Esophagus muscularis mucosa (tissue), 4 donors: ENCODE results near the gene SLC29A4. TPM values are rescaled to one million over a fixed set of nuclear protein-coding genes. Genes with fewer than 3 reads are reported as not detected.
A peak's percentile ranks its signal among the peaks of the same experiment; 100 is the strongest.

Source experiments
- DNase-seq: peaks from one replicate; pipeline ENCODE4 v3.0.0-alpha.2; 2017; ENCODE audit errors: extremely low spot score
- H3K27ac ChIP-seq, 4 donors: fragments of 200-600 bp; sonication (generic); replicated peaks in 1 of 4; 1 replicate in 3 of 4; 2 replicates in 1 of 4; pipeline ENCODE4 v1.5.1; 2016 to 2019; ENCODE audit warnings: mild to moderate bottlenecking in 1 of 4
- H3K27me3 ChIP-seq, 4 donors: fragments of 200-600 bp; sonication (generic); one replicate each; pipeline versions ENCODE4 v1.5.1 to v1.6.0; 2016 to 2019
- H3K36me3 ChIP-seq, 4 donors: fragments of 200-600 bp; sonication (generic); one replicate each; pipeline ENCODE4 v1.5.1; 2016 to 2019
- H3K4me1 ChIP-seq, 4 donors: fragments of 200-600 bp; sonication (generic); one replicate each; pipeline ENCODE4 v1.5.1; 2016 to 2019
- H3K4me3 ChIP-seq, 4 donors: fragments of 200-600 bp; sonication (generic); 1 replicate in 2 of 4; 2 replicates in 2 of 4; pipeline ENCODE4 v1.5.1; 2016 to 2019; ENCODE audit warnings: mild to moderate bottlenecking in 4 of 4, moderate library complexity in 1 of 4
- H3K9me3 ChIP-seq, 4 donors: fragments of 200-600 bp; sonication (generic); 1 replicate in 3 of 4; 2 replicates in 1 of 4; pipeline ENCODE4 v1.5.1; 2016 to 2019
- EP300 ChIP-seq: sonication (generic); formaldehyde crosslinking; IDR thresholded peaks from one replicate; pipeline ENCODE4 v1.6.1; 2017; ENCODE audit warnings: antibody characterized with exemption
- POLR2A ChIP-seq: fragments of 450-650 bp; IDR thresholded peaks from one replicate; pipeline ENCODE4 v1.6.1; 2017; ENCODE audit warnings: antibody characterized with exemption, moderate library complexity, mild to moderate bottlenecking, low read depth
- POLR2AphosphoS5 ChIP-seq, 2 donors: sonication (generic); formaldehyde crosslinking; IDR thresholded peaks; one replicate each; pipeline ENCODE4 v1.6.1; 2017; ENCODE audit warnings: antibody characterized with exemption in 2 of 2
- WGBS: methylation state at CpG from one replicate; pipeline ENCODE4 v1.1.5; 2018; 5-methylcytosine and 5-hydroxymethylcytosine counted together
- intact Hi-C: fragments of 100-400 bp; cut with DNase I; formaldehyde crosslinking; loops from one replicate; pipeline ENCODE4 v1.15.1; 2023
- total RNA-seq, 4 donors: library from RNA; depleted of rRNA; stranded (reverse); fragments of >200 nt; gene quantifications; one replicate each; pipeline versions ENCODE4 v1.1.0 to v1.2.1, GENCODE V29; 2016
- TF ChIP-seq, protein P1 (sequence below), 3 experiments: fragments of 200-600 bp in 2 of 3; fragments of 450-650 bp in 1 of 3; sonication (generic) in 2 of 3; IDR thresholded peaks; one replicate each; pipeline ENCODE4 v1.5.1; 2017 to 2019; ENCODE audit warnings: antibody characterized with exemption in 3 of 3, mild to moderate bottlenecking in 2 of 3, moderate library complexity in 1 of 3

Gene SLC29A4
- total RNA-seq, 4 donors from 2014 or later, result 2.5 to 6.3 (median 4.1) TPM

- no peak overlapping the region for H3K4me3 ChIP-seq
- H3K27ac ChIP-seq, result peak overlapping the region; percentile 49 to 73 (median 70)
- TF ChIP-seq POLR2A (no peak), EP300 (no peak), POLR2AphosphoS5 (IDR thresholded peaks at IDR 0.05) (no peak)
- TF ChIP-seq, protein P1, sequence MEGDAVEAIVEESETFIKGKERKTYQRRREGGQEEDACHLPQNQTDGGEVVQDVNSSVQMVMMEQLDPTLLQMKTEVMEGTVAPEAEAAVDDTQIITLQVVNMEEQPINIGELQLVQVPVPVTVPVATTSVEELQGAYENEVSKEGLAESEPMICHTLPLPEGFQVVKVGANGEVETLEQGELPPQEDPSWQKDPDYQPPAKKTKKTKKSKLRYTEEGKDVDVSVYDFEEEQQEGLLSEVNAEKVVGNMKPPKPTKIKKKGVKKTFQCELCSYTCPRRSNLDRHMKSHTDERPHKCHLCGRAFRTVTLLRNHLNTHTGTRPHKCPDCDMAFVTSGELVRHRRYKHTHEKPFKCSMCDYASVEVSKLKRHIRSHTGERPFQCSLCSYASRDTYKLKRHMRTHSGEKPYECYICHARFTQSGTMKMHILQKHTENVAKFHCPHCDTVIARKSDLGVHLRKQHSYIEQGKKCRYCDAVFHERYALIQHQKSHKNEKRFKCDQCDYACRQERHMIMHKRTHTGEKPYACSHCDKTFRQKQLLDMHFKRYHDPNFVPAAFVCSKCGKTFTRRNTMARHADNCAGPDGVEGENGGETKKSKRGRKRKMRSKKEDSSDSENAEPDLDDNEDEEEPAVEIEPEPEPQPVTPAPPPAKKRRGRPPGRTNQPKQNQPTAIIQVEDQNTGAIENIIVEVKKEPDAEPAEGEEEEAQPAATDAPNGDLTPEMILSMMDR (IDR thresholded peaks at IDR 0.05), result no peak
- H3K36me3 ChIP-seq, result peaks cover 23 to 84% (median 73%) of the 10 kb centered on the region in 4 donors
- no peaks in the 10 kb centered on the region for H3K27me3 ChIP-seq
- intact Hi-C loops, result no loop called here
- DNase-seq, result no peak
- no peaks in the 10 kb centered on the region for H3K9me3 ChIP-seq
- WGBS, result 82% methylated on average over 14 of the region's 15 CpGs
- peaks cover 21 to 73% (median 68%) of the 10 kb centered on the region in 4 donors for H3K4me1 ChIP-seq
These were observed 67.4 kb downstream of the SLC29A4 start for GRCh38 chr7:5350174-5350463.

GRCh38 chr7:5350600-5351385, 68.0 kb downstream of the SLC29A4 start:
- 75% methylated on average over 23 of the region's 23 CpGs for WGBS
- TF ChIP-seq POLR2AphosphoS5 (IDR thresholded peaks at IDR 0.05) (no peak), EP300 (no peak), POLR2A (no peak)
- TF ChIP-seq, protein P1 (IDR thresholded peaks at IDR 0.05), result no peak
- Histone ChIP-seq H3K4me1 (peaks cover 27 to 80% (median 75%) of the 10 kb centered on the region in 4 donors), H3K9me3 (no peaks in the 10 kb centered on the region), H3K36me3 (peaks cover 16 to 83% (median 72%) of the 10 kb centered on the region in 4 donors), H3K27ac (peak overlapping the region; percentile 49 to 81 (median 70)), H3K27me3 (no peaks in the 10 kb centered on the region), H3K4me3 (no peak overlapping the region)
- DNase-seq, result no peak
- intact Hi-C loops, result no loop called here

DNA sequence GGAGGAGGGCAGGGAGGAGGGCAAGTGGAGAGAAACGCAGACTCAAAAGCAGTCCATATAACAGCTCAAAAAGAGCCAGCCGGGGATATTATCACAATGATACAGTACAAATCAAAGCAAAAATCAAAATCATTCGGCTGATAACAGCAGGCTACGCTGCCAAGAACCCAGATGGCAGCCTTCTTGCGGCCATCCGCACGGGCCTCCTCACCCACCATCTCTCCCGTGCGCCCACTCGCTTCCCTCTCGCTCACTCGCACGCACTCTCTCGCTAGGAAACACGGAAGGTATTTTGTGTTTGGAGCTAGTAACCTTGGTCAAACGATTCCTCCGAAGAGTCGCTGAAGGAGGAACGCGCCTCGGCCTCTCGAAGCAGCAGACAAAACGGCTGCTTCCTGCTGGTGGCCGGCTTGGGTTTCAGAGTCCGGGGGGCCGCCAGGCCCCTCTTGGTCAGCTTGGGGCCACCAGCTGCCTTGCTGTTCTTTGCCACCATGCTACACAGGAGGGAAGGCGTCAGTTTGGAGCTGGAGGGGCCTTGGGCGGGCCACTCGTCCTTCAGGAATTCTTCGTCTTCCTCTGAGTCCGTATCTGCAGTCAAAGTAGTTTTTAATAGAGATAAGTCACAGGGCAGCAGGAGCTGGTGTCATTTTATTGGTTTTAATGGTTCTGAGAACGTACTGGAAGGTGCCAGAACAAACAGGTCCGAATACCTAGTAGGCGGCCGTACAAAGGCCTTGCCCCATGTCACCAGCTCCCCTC, 68.9 kb downstream of the SLC29A4 start:
- Histone ChIP-seq H3K4me1 (peaks cover 27 to 88% (median 83%) of the 10 kb centered on the region in 4 donors), H3K36me3 (peaks cover 19 to 82% (median 73%) of the 10 kb centered on the region in 4 donors), H3K4me3 (no peak overlapping the region), H3K27ac (peak overlapping the region in 3 of 4 donors; percentile 8 to 81 (median 49)), H3K9me3 (no peaks in the 10 kb centered on the region), H3K27me3 (no peaks in the 10 kb centered on the region)
- TF ChIP-seq POLR2AphosphoS5 (IDR thresholded peaks at IDR 0.05) (no peak), POLR2A (no peak), EP300 (no peak)
- TF ChIP-seq, protein P1 (IDR thresholded peaks at IDR 0.05), result no peak
- DNase-seq, result no peak
- intact Hi-C loops, result no loop called here
- WGBS, result 86% methylated on average over 35 of the region's 35 CpGs

DNA sequence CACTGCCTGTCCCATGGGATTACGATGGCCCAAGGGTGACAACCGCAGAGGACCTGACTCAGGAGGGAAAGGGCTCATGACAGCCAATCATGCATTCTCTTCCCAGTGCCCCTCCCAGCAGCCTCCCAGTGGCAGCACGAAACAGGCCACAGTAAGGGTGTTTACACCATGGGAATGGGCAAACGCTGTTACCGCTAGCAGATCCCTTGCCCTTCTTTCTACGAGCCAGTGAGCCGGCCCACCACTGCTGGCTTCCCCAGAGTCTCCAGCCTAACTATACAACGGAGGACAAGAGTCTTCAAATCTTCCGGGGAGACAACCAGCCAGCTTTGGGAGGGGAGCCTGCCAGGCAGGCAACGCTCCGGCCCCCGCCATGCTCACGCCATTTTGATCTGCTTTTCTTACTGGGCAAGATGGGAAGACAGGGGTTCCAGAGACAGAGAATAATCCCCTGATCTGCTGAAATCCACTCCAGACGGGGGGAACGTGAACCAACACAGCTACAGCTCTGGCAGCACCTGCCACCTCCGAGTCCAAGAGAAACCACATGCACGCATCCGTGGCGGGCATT, 69.8 kb downstream of the SLC29A4 start:
- Histone ChIP-seq H3K4me3 (no peak overlapping the region), H3K4me1 (peaks cover 27 to 97% (median 91%) of the 10 kb centered on the region in 4 donors), H3K9me3 (no peaks in the 10 kb centered on the region), H3K27me3 (no peaks in the 10 kb centered on the region), H3K27ac (peak overlapping the region in 3 of 4 donors; percentile 8 to 81 (median 21)), H3K36me3 (peaks cover 27 to 85% (median 77%) of the 10 kb centered on the region in 4 donors)
- 96% methylated on average over 4 of the region's 19 CpGs for WGBS
- no peak for TF ChIP-seq EP300
- no peak for TF ChIP-seq POLR2AphosphoS5 (IDR thresholded peaks at IDR 0.05)
- TF ChIP-seq POLR2A, result no peak
- TF ChIP-seq, protein P1 (IDR thresholded peaks at IDR 0.05), result no peak
- no peak for DNase-seq
- intact Hi-C loops, result no loop called here
